ENCODE measurements around the gene FITM2.
"Not testable (repeated sequence)": the region's sequence is repeated elsewhere in the genome, so short reads cannot be mapped to it uniquely, and the experiment has no call there.

The FITM2 gene, protein sequence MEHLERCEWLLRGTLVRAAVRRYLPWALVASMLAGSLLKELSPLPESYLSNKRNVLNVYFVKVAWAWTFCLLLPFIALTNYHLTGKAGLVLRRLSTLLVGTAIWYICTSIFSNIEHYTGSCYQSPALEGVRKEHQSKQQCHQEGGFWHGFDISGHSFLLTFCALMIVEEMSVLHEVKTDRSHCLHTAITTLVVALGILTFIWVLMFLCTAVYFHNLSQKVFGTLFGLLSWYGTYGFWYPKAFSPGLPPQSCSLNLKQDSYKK

DNA sequence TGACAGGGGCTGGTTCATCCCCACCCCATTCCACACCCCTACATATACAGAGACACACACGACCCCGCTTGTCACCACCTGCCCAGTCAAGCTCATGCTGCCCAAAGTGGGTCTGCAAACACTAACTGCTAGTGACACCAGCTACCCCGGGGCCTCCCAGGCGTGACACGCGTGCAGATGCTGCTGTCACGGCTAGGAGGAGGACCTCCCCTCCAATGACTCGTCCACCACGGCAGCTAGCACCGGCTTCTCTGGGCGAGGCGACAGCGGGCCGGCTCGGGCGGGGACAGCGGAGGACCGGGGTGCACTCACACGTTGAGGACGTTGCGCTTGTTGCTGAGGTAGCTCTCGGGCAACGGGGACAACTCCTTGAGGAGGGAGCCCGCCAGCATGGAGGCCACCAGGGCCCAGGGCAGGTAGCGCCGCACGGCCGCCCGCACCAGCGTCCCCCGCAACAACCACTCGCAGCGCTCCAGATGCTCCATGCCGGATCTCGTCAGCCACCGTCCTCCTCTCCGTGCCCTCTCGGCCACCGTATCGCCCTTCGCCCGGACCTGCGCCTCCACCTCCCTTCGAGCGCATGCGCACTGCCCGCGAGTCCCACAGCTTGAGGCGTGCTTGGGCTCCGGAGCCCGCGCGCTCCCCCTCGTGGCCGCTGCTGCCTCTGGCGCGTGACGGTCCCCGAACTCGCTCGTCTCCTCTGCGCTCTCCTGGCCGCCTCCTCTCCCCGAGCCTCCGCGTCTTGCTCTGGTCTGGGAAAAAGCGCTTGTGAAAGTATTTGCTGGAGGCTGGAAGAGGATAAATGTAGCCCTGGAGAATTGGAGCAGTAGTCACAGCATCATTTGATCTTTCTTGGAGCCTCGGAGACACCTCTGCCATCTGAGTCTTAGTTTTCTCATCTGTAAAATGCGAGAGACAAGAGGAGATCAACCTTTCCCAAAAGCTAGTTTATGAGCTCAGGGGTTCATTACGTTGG is at the start of gene FITM2:
FITM2 (minus strand) TSS at position 539 of the 976 bp plus-strand sequence; CDS start at position 485, 54 bp downstream.
- peak; percentile 99 for DNase-seq

- DNase-seq, result no peak
Observed at GRCh38 chr20:44360221-44360620, 49.2 kb upstream of the FITM2 start.

DNA sequence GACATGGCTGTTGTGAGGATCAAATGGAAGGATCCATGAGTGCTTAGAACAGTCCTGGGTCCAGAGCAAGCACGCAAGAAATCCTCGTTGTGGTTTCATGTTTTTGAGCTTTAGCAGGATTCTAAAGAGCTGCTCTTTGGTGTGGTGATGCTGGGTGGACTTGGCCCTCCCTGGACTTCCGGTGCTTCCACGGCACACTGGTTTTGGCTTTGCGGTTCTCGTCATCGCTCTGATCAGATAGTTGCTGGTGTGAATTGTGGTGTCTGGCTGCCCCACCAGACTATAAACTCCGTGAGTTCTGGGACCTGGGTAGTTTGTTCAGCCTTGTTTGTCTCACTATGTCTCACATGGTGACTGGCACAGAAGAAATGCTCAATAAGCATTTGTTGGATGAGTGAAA is 47.8 kb upstream of the FITM2 start:
- no peak for DNase-seq

- DNase-seq, result no peak
Observed at GRCh38 chr20:44357555-44358125, 46.6 kb upstream of the FITM2 start.

DNA sequence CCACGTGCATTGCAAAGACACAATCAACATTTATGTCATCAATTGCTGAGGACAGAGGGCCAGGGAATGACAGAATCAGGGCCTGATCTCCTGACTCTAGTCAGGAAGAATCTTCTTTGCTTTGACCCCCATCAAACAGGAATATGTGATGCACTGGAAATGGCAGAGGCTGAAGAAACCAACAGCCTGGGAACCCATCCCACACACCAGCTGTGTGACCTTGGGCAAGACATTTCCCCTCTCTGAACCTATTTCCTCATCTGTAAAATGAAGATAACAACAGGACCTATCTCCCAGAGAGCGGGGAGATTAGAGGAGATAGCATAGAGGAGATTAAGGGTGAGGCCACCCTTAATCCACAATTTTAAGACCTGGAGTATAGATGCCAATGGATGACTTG is 46.0 kb upstream of the FITM2 start:
- no peak for DNase-seq

DNA sequence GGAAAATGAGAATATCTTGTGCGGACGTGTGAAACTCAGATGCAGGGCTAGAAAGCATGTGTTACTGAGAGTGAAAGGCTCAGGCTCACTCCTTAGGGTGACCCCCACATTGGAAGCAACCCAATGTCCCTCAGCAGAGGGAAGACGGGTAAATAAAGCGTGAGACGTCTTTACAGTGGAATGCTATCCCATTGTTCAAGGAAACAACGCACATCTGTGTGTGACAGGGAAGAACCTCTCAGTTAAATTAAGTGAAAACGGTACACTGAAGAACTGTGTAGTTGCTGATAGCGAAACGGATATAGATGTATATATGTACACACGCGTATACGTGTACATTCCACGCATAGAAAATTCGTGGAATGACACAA is 45.3 kb upstream of the FITM2 start:
- no peak for DNase-seq

DNA sequence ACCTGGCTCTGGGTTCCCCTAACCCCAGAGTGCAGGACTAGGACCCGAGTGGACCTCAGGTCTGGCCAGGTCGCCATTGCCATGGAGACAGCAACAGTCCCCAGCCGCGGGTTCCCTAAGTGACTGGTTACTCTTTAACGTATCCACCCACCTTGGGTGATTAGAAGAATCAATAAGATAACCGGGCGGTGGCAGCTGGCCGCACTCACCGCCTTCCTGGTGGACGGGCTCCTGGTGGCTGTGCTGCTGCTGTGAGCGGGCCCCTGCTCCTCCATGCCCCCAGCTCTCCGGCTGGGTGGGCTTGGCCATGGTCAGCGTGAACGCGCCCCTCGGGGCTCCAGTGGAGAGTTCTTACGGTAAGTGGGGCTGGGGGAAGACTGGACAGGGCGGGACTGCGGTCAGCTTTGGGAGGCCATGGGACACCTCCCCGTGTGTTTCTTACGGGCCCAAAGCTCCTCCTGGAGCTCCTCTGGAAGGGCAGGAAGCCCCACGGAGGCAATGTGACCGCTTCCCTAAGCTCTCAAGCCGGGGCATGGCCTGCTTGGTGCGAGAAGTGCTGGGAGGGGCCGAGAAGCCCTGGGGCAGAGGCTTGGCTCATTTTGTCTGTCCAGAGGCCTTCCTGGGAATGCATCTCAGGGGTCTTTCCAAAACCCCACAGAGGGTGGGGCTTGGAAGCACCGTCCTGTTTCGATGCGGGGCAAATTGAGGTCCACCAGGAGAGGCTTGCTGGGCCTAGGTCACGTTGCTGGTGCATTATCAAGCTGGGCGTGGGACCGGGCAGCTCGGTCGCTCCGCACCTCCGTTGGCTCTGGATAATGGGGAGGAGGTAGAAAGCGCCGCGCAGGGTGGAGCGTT is 44.7 kb upstream of the FITM2 start, which contains the start of gene HNF4A:
HNF4A (plus strand) TSS at position 202 of the 855 bp plus-strand sequence; CDS start at position 308, 106 bp downstream.
- DNase-seq, result no peak

DNA sequence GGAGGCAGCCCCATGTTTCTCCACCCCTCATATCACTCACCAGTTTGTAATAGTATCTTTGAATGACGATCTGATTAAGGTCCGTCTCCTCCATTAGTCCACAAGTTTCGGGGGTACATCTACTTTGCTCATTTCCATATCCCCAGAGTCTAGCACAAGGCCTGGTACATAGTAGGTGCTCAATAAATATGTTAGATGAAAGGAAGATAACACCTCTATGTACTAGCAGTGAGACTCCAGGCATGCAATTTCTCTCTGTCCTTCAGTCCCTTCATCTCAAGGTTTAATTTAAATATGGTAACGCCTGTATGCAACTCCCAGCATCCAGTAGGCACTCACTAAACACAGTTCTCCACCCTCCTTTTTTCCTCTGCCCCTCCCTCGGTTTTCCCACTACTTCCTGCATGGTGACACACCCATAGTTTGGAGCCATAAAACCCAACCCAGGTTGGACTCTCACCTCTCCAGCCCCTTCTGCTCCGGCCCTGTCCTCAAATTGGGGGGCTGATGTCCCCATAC is 44.0 kb upstream of the FITM2 start:
- DNase-seq, result no peak

DNA sequence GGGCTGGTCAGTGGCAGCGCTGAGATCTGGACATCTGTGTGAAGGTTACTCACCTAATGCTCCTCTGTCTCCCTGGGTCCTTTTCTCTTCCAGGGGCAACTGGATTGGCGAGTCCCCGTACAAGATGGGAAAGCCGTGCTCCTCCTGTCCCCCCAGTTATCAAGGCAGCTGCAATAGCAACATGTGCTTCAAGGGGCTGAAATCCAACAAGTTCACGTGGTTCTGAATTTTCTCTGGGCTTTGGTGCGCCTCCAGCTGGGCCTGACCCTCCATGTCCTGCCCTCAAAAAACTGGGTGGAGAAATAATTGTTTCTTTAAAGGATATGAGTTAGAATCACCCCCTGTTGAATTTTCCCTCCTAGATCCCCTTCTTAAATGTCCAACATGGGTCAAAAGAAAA is 39.6 kb upstream of the FITM2 start:
- DNase-seq, result no peak

DNA sequence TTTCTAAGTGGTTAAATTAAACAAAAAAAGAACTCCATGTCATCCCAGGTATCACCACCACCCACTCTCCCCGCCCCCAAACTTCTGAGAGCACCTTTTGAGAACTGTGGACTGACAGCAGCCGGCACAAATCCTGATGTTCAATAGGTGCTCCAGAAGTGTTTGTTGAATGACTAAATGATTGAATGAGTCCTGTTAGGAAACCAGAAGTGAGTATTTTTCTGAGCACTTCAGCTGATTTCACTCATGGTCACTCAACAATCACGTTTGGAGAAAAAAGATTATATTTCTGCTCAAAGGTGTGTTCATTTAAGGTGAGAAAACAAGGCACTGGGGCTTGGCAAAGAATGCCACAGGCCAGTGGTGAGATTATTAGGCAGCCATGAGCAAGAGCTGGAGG is 38.3 kb upstream of the FITM2 start:
- DNase-seq, result no peak

- no peak for DNase-seq
Observed at GRCh38 chr20:44348168-44348659, 37.2 kb upstream of the FITM2 start.

GRCh38 chr20:44345941-44346340 is 34.9 kb upstream of the FITM2 start:
- DNase-seq, result not testable (repeated sequence)

GRCh38 chr20:44345147-44345546 is 34.1 kb upstream of the FITM2 start:
- DNase-seq, result no peak

GRCh38 chr20:44344723-44345122 is 33.7 kb upstream of the FITM2 start:
- DNase-seq, result no peak

DNA sequence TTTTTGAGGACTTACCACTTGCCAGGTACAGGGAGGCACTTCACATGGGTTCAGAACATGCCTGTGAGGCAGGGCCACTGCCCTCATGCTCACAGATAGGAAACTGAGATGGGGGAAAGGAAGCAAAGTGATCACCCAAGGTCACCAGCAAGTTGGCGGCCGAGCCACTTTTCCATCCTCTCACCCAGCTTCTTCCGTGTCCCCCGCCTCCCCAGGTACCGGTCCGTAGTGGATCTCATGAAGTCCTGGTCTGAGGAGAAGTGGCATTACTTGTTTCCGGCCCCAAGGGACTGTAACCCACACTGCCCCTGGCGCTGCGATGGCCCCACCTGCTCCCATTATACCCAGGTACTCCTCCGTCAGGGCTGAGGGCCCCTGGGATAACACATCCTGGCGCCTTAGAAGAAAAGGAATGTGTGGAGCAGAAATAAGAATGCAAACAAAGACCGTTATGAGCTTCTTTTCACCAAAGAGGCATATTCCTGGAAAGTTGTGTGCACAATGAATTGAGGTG is 32.2 kb upstream of the FITM2 start:
- no peak for DNase-seq

DNA sequence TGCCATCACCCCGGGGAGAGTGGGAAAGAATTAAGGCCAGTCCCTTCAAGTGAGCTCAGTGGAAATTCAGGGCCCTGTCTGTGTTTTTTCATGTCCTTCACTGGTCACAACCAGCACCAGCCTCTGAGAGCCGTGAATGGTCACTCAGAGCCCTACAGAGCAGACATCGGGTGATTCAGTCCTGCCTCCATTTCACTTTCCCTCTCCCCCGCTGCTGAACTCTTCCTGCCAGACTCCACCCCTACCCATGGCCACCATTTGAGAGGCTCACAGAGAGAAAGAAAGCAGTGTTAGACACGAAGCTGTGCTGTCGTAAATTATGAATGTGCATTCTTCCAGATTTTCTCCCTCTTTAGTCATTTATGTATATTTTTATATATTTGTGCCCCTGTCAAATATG is 31.2 kb upstream of the FITM2 start:
- no peak for DNase-seq

GRCh38 chr20:44336725-44337380 is 25.9 kb upstream of the FITM2 start, which contains the start of gene R3HDML:
Gene R3HDML, plus strand, starts transcription at chr20:44337043. Its CDS starts 115 bp downstream, at chr20:44337158.
- DNase-seq, result no peak

DNA sequence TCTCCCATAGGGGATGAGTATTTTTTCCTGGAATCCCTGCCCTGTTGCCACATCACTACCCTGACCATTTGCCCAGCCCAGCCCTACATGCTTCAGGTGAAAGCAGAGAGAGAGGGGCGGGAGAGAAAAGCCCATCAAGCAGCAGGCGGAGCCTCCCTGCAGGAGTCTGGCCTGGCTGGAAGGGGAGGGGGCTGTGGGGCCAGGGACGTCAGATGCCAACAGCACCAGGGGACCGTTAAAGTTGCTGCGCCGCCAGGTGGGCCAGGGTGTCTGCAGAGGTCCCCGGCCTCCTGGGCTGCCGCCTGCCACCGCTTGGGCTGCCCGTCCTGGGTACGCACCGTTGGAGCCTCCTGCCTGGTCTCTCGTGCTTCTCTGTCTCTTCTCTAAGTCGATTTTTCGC is 25.1 kb upstream of the FITM2 start:
- no peak for DNase-seq

GRCh38 chr20:44335675-44336074 is 24.7 kb upstream of the FITM2 start:
- DNase-seq, result no peak

DNA sequence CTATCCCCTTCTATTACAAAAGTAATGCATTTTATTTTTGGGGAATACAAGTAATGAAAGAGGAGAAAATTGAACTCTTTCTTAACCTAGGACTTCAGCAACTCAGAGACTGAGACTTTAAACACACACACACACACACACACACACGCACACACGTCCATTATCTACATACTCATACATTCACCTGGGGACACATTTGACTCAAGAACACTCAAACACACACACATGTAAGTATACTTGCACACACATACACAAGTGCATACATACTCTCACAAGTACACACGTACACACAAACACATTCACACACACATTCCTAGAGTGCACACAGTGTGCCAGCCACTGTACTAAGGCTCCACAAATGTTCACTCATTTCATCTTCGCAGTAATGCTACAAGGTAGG is 23.7 kb upstream of the FITM2 start:
- DNase-seq, result no peak

- no peak for DNase-seq
Observed at GRCh38 chr20:44334306-44334705, 23.3 kb upstream of the FITM2 start.

All from stimulated activated CD4-positive, alpha-beta T cell treated with anti-CD3 and anti-CD28 coated beads, Interleukin-2, amount 100 ng/mL, for 24 hours (primary cell).